OCI-M2 (cell line): ENCODE results near the gene SMARCA4.
A peak's percentile ranks its signal among the peaks of the same experiment; 100 is the strongest.

ENCODE experiments used
- DNase-seq: peaks from one replicate; lab custom pipeline; 2025; ENCODE audit not compliant: unreplicated experiment; lab: John Stamatoyannopoulos, UW

The SMARCA4 gene

GRCh38 chr19:10960314-10961072, at the start of gene SMARCA4:
Gene SMARCA4, plus strand, starts transcription at chr19:10961030. Its CDS starts 23,122 bp downstream, at chr19:10984152.
- DNase-seq = peak; percentile 100

GRCh38 chr19:10911579-10912363, 49.1 kb upstream of the SMARCA4 start:
- DNase-seq = no peak

GRCh38 chr19:10912619-10913018, 48.2 kb upstream of the SMARCA4 start:
- no peak for DNase-seq

GRCh38 chr19:10913716-10914340, 47.0 kb upstream of the SMARCA4 start:
- DNase-seq = no peak

GRCh38 chr19:10915130-10916091, 45.4 kb upstream of the SMARCA4 start:
- DNase-seq = no peak

- no peak for DNase-seq
These were observed 44.2 kb upstream of the SMARCA4 start for GRCh38 chr19:10916602-10917001.

GRCh38 chr19:10918359-10918758, 42.5 kb upstream of the SMARCA4 start:
- no peak for DNase-seq

- no peak for DNase-seq
These were observed 41.2 kb upstream of the SMARCA4 start for GRCh38 chr19:10919352-10920287.

- no peak for DNase-seq
These were observed 40.6 kb upstream of the SMARCA4 start for GRCh38 chr19:10920288-10920655.

GRCh38 chr19:10920781-10921180, 40.0 kb upstream of the SMARCA4 start:
- DNase-seq = no peak

- no peak for DNase-seq
These were observed 39.5 kb upstream of the SMARCA4 start for GRCh38 chr19:10921199-10921909.

- DNase-seq = no peak
These were observed 38.8 kb upstream of the SMARCA4 start for GRCh38 chr19:10921910-10922637.

- no peak for DNase-seq
These were observed 38.2 kb upstream of the SMARCA4 start for GRCh38 chr19:10922638-10923014.

- no peak for DNase-seq
These were observed 37.3 kb upstream of the SMARCA4 start for GRCh38 chr19:10923260-10924112.

GRCh38 chr19:10924597-10924996, 36.2 kb upstream of the SMARCA4 start:
- DNase-seq = no peak

GRCh38 chr19:10927730-10928562, 32.9 kb upstream of the SMARCA4 start:
- peak; percentile 95 for DNase-seq
